T-helper 2 cell treated with Interferon-gamma antibody and Interleukin-4, amounts not matched to agents 5 μg/mL and 100 μg/mL, for 36 hours (primary cell): ENCODE measurements around the gene WDR81.
A peak's percentile ranks its signal among the peaks of the same experiment; 100 is the strongest.

Experiments used
- DNase-seq: peaks from one replicate; pipeline ENCODE4 v3.0.0; 2021; ENCODE audit warnings: low spot score
- H3K27ac Mint-ChIP-seq: one replicate; pipeline ENCODE4 v1.8.0; 2021; ENCODE audit warnings: mild to moderate bottlenecking, mixed read lengths
- H3K27me3 Mint-ChIP-seq: one replicate; pipeline ENCODE4 v1.8.0; 2021; ENCODE audit warnings: low read depth, mixed read lengths
- H3K36me3 Mint-ChIP-seq: one replicate; pipeline ENCODE4 v1.8.0; 2021; ENCODE audit warnings: low read depth, mixed read lengths
- H3K4me1 Mint-ChIP-seq: one replicate; pipeline ENCODE4 v1.8.0; 2021; ENCODE audit warnings: low read depth, mixed read lengths
- H3K4me3 Mint-ChIP-seq: one replicate; pipeline ENCODE4 v1.8.0; 2022; ENCODE audit warnings: mild to moderate bottlenecking, moderate library complexity, mixed read lengths
- H3K9me3 Mint-ChIP-seq: one replicate; pipeline ENCODE4 v1.8.0; 2021; ENCODE audit warnings: mixed read lengths

WDR81 gene

DNA sequence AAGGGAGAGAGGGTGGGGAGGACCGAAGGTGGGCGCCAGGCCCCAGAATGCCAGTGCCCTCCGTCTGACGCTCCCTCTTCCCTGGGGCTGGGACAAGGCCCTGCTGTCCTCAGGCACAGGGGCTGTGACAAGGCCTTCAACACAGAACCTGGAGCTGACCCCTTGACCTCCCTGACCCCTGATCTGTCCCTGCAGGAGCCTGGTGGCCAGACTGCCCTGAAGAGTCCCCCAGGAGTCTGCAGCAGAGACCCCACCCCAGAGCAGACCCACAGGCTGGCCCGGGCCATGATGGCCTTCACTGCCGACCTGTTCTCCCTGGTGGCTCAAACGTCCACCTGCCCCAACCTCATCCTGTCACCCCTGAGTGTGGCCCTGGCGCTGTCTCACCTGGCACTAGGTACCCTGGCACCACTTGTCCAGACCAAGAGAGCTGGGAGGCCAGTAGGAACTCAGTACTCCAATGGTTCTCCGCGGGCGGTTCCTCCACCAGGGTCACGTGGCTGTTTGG lies 21.1 kb downstream of the WDR81 start:
- no peaks in the 10 kb centered on the region for H3K4me1 Mint-ChIP-seq
- no peak overlapping the region for H3K4me3 Mint-ChIP-seq
- no peaks in the 10 kb centered on the region for H3K27me3 Mint-ChIP-seq

DNA sequence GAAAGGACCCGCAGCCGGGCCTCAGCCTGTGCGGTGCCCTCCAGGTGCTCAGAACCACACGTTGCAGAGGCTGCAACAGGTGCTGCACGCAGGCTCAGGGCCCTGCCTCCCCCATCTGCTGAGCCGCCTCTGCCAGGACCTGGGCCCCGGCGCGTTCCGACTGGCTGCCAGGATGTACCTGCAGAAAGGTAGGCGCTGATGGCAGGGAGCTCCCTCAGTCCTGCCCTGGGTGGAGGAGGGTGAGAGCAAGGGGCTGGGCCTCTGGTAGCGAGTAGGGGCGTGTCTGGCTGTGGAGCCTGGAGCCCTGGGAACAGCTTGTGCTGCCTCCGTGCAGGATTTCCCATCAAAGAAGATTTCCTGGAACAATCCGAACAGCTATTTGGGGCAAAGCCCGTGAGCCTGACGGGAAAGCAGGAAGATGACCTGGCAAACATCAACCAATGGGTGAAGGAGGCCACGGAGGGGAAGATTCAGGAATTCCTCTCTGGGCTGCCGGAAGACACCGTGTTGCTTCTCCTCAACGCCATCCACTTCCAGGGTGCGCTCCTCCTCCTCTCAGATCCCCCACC lies 22.6 kb downstream of the WDR81 start:
- Mint-ChIP-seq H3K27ac (no peak overlapping the region), H3K9me3 (no peaks in the 10 kb centered on the region), H3K4me3 (no peak overlapping the region)

More for the DNA sequence above, 21.1 kb downstream of the WDR81 start:
- DNase-seq, result no peak
- Mint-ChIP-seq H3K27ac (no peak overlapping the region), H3K36me3 (no peaks in the 10 kb centered on the region), H3K9me3 (no peaks in the 10 kb centered on the region)

DNA sequence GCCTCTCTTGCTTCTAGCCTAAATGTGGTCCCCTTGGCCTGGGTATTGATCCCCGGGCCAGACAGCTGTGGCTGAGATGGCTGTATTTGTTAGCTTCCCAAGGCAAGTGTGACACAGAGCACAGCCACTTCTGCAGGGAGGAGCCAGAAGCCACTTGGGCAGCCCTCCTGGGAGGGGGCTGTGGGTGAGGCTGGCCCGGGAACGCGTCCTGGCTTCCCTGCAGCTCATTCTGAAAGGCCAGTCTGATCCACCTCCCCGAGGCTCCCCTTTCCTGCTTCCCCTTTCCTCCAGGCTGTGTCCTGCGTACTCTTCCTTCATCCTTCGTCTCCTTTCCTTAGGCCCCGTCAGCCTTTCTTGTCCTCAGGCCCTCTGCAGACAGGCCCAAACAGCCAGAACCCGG lies 26.1 kb downstream of the WDR81 start:
- H3K36me3 Mint-ChIP-seq, result no peaks in the 10 kb centered on the region
- H3K27me3 Mint-ChIP-seq, result no peaks in the 10 kb centered on the region
- H3K4me1 Mint-ChIP-seq, result no peaks in the 10 kb centered on the region
- H3K27ac Mint-ChIP-seq, result no peak overlapping the region
- DNase-seq, result no peak
- no peak overlapping the region for H3K4me3 Mint-ChIP-seq
- no peaks in the 10 kb centered on the region for H3K9me3 Mint-ChIP-seq

More for the DNA sequence above, 22.6 kb downstream of the WDR81 start:
- Mint-ChIP-seq H3K27me3 (no peaks in the 10 kb centered on the region), H3K4me1 (no peaks in the 10 kb centered on the region), H3K36me3 (no peaks in the 10 kb centered on the region)
- DNase-seq, result no peak

DNA sequence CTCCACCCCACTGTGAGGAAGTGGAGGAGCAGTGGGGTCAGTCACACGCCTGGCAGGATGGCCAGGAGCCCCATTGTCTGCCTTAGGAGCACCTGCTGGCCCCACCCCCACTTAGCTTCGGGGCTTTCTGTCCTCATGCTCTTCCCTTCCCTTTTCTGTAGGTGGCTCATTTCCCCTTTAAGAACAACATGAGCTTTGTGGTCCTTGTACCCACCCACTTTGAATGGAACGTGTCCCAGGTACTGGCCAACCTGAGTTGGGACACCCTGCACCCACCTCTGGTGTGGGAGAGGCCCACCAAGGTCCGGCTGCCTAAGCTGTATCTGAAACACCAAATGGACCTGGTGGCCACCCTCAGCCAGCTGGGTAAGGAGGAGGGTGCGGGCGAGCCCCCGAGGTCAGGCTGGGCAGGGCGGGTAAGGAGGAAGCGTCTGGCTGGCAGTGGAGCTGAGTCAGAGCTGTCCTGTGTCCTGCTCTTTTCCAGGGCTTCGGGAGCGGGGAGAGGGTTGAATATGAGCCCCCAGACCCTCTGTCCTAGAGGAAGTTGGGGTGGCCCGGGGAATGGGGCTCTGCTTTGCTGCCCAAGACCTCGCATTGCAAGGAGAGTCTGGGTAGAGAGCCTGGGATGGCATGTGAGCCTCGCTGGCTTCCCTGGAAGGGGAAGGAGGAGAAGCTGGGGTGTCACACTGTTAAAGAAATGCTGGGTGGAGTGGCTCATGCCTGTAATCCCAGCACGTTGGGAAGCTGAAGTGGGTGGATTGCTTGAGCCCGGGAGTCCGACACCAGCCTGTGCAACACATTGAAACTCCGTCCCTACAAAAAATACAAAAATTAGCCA lies 28.1 kb downstream of the WDR81 start:
- Mint-ChIP-seq H3K36me3 (no peaks in the 10 kb centered on the region), H3K4me3 (no peak overlapping the region), H3K9me3 (no peaks in the 10 kb centered on the region), H3K4me1 (no peaks in the 10 kb centered on the region), H3K27ac (no peak overlapping the region), H3K27me3 (peaks cover 4% of the 10 kb centered on the region)
- no peak for DNase-seq

DNA sequence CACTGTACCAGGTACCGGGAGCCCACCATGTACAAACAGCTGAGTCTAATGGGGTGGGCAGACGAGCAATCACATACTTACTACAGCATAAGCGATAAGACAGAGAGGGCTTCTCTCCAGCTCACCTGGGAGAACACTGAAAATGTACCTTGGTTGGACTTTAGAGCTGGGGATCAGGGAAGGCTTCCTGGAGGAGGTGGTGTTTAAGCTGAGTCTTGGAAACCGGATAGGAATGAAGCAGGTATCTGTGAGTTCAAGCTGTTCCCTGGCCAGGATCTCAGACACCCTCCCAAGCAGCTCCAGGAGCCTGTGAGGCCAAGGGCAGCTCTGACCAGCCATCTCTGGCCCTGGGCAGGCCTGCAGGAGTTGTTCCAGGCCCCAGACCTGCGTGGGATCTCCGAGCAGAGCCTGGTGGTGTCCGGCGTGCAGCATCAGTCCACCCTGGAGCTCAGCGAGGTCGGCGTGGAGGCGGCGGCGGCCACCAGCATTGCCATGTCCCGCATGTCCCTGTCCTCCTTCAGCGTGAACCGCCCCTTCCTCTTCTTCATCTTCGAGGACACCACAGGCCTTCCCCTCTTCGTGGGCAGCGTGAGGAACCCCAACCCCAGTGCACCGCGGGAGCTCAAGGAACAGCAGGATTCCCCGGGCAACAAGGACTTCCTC lies 29.4 kb downstream of the WDR81 start:
- no peak overlapping the region for H3K4me3 Mint-ChIP-seq
- H3K27me3 Mint-ChIP-seq, result peaks cover 9% of the 10 kb centered on the region
- no peak for DNase-seq
- H3K9me3 Mint-ChIP-seq, result no peaks in the 10 kb centered on the region
- peaks cover 4% of the 10 kb centered on the region for H3K4me1 Mint-ChIP-seq
- no peaks in the 10 kb centered on the region for H3K36me3 Mint-ChIP-seq
- no peak overlapping the region for H3K27ac Mint-ChIP-seq

DNA sequence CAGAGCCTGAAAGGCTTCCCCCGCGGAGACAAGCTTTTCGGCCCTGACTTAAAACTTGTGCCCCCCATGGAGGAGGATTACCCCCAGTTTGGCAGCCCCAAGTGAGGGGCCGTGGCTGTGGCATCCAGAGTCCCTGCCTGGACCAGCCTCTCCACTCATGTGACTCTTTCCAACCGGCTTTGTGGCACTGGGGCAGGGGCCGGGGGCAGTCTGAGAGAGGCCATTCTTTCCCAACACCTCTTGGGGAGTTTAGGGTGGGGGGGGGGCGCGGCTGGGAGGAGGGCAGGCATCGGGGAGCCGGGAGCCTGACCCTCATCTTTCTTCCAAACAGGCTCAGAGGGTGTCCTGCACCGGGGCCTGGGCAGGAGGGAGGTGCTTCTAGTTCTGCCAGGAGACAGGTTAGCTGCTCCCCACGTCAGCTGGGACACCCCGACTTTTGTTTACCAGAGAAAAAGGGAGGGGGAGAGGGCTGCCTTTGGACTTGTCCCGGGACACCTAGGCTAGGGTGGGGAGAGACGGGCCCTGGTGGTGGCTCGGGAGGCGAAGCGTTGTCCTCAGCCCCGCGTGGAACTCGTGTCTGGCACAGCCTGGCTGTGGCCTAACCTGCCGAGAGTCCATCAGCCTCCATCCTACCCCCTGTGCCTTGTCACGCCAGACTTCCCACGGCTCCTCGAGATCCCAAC lies 30.1 kb downstream of the WDR81 start:
- Mint-ChIP-seq H3K4me3 (no peak overlapping the region), H3K27ac (no peak overlapping the region), H3K9me3 (no peaks in the 10 kb centered on the region), H3K36me3 (no peaks in the 10 kb centered on the region), H3K27me3 (peaks cover 9% of the 10 kb centered on the region), H3K4me1 (peaks cover 4% of the 10 kb centered on the region)
- no peak for DNase-seq

DNA sequence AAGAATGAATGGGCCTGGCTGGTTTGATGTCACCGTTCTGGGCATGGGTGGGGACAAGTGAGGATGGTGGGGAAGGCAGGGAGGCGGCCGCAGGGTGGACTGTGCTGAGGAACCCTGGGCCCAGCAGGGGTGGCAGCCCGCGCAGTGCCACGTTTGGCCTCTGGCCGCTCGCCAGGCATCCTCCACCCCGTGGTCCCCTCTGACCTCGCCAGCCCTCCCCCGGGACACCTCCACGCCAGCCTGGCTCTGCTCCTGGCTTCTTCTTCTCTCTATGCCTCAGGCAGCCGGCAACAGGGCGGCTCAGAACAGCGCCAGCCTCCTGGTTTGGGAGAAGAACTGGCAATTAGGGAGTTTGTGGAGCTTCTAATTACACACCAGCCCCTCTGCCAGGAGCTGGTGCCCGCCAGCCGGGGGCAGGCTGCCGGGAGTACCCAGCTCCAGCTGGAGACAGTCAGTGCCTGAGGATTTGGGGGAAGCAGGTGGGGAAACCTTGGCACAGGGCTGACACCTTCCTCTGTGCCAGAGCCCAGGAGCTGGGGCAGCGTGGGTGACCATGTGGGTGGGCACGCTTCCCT lies 30.8 kb downstream of the WDR81 start:
- Mint-ChIP-seq H3K4me1 (peaks cover 4% of the 10 kb centered on the region), H3K4me3 (no peak overlapping the region), H3K27ac (no peak overlapping the region)

DNA sequence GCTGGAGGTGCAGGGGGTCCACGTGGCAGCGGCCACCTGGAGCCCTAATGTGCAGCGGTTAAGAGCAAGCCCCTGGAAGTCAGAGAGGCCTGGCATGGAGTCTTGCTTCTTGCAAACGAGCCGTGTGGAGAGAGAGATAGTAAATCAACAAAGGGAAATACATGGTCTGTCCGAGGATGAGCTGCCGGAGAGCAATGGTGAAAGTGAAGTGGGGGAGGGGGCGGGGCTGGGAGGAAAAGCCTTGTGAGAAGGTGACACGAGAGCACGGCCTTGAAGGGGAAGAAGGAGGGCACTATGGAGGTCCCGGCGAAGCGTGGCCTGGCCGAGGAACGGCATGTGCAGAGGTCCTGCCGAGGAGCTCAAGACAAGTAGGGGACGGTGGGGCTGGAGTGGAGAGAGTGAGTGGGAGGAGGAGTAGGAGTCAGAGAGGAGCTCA lies 31.3 kb downstream of the WDR81 start:
- Mint-ChIP-seq H3K27me3 (peaks cover 9% of the 10 kb centered on the region), H3K4me1 (peaks cover 4% of the 10 kb centered on the region), H3K4me3 (no peak overlapping the region), H3K36me3 (no peaks in the 10 kb centered on the region), H3K9me3 (no peaks in the 10 kb centered on the region), H3K27ac (no peak overlapping the region)
- DNase-seq, result no peak

More for the DNA sequence above, 30.8 kb downstream of the WDR81 start:
- Mint-ChIP-seq H3K27me3 (peaks cover 9% of the 10 kb centered on the region), H3K36me3 (no peaks in the 10 kb centered on the region), H3K9me3 (no peaks in the 10 kb centered on the region)
- no peak for DNase-seq

DNA sequence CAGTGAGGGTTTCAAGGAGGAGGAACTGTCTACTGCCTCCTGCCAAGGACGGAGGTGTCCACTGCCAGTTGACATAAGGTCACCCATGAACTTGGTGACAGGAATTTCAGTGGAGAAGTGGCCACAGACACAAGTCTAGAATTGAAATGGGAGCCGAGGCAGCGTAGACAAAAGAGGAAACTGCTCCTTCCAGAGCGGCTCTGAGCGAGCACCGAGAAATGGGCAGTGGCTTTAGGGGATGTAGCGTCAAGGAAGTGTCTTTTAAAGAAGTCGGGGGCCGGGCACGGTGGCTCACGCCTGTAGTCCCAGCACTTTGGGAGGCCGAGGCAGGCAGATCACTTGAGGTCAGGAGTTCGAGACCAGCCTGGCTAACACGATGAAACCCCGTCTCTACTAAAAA lies 34.3 kb downstream of the WDR81 start:
- Mint-ChIP-seq H3K9me3 (no peaks in the 10 kb centered on the region), H3K4me3 (no peak overlapping the region), H3K4me1 (peaks cover 12% of the 10 kb centered on the region), H3K27me3 (peaks cover 9% of the 10 kb centered on the region), H3K27ac (no peak overlapping the region), H3K36me3 (no peaks in the 10 kb centered on the region)
- no peak for DNase-seq

DNA sequence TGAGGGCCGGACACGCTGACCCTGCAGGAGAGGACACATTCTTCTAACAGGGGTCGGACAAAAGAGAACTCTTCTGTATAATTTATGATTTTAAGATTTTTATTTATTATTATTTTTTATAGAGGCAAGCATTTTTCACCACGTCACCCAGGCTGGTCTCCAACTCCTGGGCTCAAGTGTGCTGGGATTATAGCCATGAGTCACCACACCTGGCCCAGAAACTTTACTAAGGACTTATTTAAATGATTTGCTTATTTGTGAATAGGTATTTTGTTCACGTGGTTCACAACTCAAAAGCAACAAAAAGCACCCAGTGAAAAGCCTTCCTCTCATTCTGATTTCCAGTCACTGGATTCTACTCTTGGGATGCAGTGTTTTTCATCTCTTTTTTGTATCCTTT lies 35.0 kb downstream of the WDR81 start:
- H3K36me3 Mint-ChIP-seq, result peaks cover 2% of the 10 kb centered on the region
- no peak overlapping the region for H3K4me3 Mint-ChIP-seq
- DNase-seq, result no peak
- peaks cover 9% of the 10 kb centered on the region for H3K27me3 Mint-ChIP-seq
- no peak overlapping the region for H3K27ac Mint-ChIP-seq
- H3K4me1 Mint-ChIP-seq, result peaks cover 19% of the 10 kb centered on the region
- peaks cover 2% of the 10 kb centered on the region for H3K9me3 Mint-ChIP-seq

DNA sequence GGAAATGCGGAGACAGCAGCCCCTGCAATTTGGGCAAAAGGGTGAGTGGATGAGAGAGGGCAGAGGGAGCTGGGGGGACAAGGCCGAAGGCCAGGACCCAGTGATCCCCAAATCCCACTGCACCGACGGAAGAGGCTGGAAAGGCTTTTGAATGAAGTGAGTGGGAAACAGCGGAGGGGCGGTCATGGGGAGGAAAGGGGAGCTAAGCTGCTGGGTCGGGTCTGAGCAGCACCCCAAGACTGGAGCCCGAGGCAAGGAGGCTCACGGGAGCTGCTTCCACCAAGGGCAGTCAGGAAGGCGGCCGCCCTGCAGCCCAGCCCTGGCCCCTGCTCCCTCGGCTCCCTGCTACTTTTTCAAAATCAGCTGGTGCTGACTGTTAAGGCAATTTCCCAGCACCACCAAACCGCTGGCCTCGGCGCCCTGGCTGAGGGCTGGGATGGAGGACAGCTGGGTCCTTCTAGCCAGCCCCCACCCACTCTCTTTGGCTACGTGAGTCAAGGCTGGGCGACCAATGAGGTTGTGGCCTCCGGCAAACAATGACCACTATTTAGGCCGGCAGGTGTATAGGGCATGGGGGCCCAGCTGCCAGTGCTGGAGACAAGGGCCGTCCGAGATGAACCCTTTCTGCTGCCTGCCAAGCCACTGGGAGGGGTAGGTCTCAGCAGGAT lies 37.9 kb downstream of the WDR81 start:
- peak overlapping the region; percentile 41 for H3K27ac Mint-ChIP-seq
- H3K36me3 Mint-ChIP-seq, result peaks cover 3% of the 10 kb centered on the region
- peaks cover 5% of the 10 kb centered on the region for H3K27me3 Mint-ChIP-seq
- H3K4me3 Mint-ChIP-seq, result no peak overlapping the region
- peaks cover 3% of the 10 kb centered on the region for H3K9me3 Mint-ChIP-seq
- no peak for DNase-seq
- peaks cover 21% of the 10 kb centered on the region for H3K4me1 Mint-ChIP-seq

DNA sequence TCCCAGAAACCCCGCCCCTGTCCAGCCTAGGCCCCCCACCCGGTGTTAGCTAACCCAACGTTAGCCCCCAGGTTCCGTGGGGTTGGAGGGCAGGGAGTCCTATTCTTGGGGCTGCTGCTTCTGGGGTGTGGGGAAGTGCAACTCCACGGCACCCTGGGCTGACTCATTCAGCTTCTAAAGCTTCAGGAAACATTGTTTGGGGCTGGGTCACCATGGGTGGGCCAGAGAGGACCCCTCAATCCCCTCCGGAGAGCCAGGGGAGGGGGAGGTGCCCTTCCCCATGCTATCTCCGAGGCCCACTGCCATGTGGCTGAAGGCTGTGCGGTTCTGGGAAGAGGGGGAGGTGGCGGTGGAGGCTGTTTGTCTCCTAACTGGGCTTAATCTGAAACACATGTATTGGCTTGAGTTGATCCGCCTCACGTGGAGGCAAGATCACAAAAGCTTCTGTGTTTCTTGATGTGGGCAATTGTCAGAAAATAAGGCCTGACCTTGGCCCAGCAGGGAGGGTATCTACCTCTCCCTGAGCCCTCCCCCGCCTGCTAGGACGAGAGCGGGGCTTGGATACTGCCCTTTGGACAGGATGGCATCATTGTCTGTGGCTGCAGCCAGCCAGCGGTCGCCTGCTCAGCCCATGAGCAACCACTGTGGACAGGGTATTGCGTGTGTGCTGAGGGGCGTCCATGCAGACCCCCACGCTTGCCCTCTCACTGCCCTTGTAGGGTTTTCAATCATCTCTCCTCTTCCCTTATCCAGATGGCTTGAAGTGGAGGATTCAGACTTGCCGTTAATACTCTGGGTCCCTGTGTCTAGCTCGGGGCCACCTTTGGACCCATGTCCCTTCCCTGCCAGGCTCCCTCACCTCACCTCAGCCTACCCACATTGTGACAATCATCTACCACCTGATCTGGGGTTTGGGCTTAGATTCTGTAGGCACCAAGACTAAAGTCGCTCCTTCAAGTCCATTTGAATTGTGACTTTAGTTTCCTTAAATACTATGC lies 38.7 kb downstream of the WDR81 start:
- Mint-ChIP-seq H3K4me1 (peaks cover 23% of the 10 kb centered on the region), H3K27ac (peak overlapping the region; percentile 90), H3K36me3 (peaks cover 3% of the 10 kb centered on the region), H3K27me3 (peaks cover 5% of the 10 kb centered on the region), H3K4me3 (peak overlapping the region; percentile 74), H3K9me3 (peaks cover 3% of the 10 kb centered on the region)
- no peak for DNase-seq
